Lower leg skin (tissue), 4 donors: ENCODE measurements around the gene RAPGEF5. TPM values are rescaled to one million over a fixed set of nuclear protein-coding genes. Genes with fewer than 3 reads are reported as not detected.

Experiments
- DNase-seq, 2 donors: peaks; one replicate each; pipeline ENCODE4 v3.0.0-alpha.2; 2019; ENCODE audit warnings: low spot score in 2 of 2
- H3K4me3 ChIP-seq: fragments of 200-600 bp; sonication (generic); 2 replicates; pipeline ENCODE4 v1.5.1; 2017; ENCODE audit warnings: mild to moderate bottlenecking, low read depth; ENCODE audit not compliant: poor library complexity, severe bottlenecking
- CTCF ChIP-seq, 3 donors: fragments of 450-650 bp; IDR thresholded peaks; one replicate each; pipeline ENCODE4 v1.5.1; 2016; ENCODE audit warnings: antibody characterized with exemption in 3 of 3, mild to moderate bottlenecking in 3 of 3, moderate library complexity in 2 of 3
- POLR2A ChIP-seq, 2 donors: fragments of 450-650 bp; IDR thresholded peaks; one replicate each; pipeline ENCODE4 v1.6.1; 2016 to 2017; ENCODE audit warnings: antibody characterized with exemption in 2 of 2, mild to moderate bottlenecking in 1 of 2, moderate library complexity in 1 of 2
- WGBS, 2 donors: methylation state at CpG; one replicate each; pipeline ENCODE4 v1.1.5; 2018; 5-methylcytosine and 5-hydroxymethylcytosine counted together
- intact Hi-C: fragments of 100-400 bp; cut with DNase I; formaldehyde crosslinking; loops from one replicate; pipeline ENCODE4 v1.15.0; 2023; ENCODE audit warnings: low total_unique reads
- total RNA-seq, 4 donors: library from RNA; depleted of rRNA; stranded (reverse); fragments of >200 nt; gene quantifications; one replicate each; pipeline ENCODE4 v1.1.0, GENCODE V29; 2016

Gene RAPGEF5
- total RNA-seq, 4 donors from 2014 or later, result 19.4 to 47.7 (median 25.2) TPM

- TF ChIP-seq POLR2A (IDR thresholded peaks at IDR 0.05) (no peak), CTCF (IDR thresholded peaks at IDR 0.05) (no peak)
- H3K4me3 ChIP-seq, result no peak overlapping the region
- DNase-seq, result no peak
- 88 to 91% methylated on average over 2 of the region's 2 CpGs for WGBS, 2 donors
- intact Hi-C loops, result no loop called here
Observed at GRCh38 chr7:22241805-22242390, 115.1 kb downstream of the RAPGEF5 start.

DNA sequence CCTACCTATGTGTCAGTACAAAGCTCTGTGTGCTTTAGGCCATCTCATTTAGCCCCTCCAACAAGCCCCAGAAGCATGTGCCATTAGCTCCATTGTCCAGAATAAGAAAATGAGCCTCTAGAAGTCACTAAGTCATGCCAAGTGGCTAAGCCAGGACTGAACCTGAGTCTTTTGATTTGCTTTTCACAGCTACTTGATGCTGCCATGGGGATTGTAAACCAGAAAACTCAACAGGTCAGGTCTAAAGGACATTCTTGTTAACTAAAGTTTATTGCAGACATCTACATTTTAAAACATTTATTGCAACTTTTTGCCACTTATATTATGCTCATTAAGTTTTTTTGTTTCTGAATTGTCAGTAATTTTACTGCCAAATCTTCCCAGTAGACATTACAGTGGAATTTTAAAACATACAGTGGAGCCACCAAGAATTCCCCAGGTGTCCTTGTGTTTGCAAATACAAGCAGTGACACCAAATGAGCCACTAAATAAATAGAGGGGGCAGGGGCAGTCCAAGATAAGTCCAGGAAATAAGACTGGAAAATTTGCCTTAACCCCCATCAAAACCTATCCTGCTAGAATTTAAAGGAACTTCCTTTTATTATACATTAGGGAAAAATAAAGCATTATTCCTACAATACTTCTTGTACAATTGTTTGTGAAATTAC lies 115.9 kb downstream of the RAPGEF5 start:
- DNase-seq, result no peak
- intact Hi-C loops, result no loop called here
- no peak for TF ChIP-seq CTCF (IDR thresholded peaks at IDR 0.05)
- no peak for TF ChIP-seq POLR2A (IDR thresholded peaks at IDR 0.05)
- H3K4me3 ChIP-seq, result no peak overlapping the region

- intact Hi-C loops, result no loop called here
- DNase-seq, result no peak
- 89 to 95% methylated on average over 3 of the region's 3 CpGs for WGBS, 2 donors
- H3K4me3 ChIP-seq, result no peak overlapping the region
- TF ChIP-seq POLR2A (IDR thresholded peaks at IDR 0.05), result no peak
- TF ChIP-seq CTCF (IDR thresholded peaks at IDR 0.05), result no peak
Observed at GRCh38 chr7:22238354-22239311, 118.3 kb downstream of the RAPGEF5 start.

GRCh38 chr7:22235134-22235533 lies 121.8 kb downstream of the RAPGEF5 start:
- H3K4me3 ChIP-seq, result no peak overlapping the region
- WGBS, 2 donors, result 85 to 86% methylated on average over 2 of the region's 2 CpGs
- intact Hi-C loops, result no loop called here
- no peak for DNase-seq
- TF ChIP-seq POLR2A (IDR thresholded peaks at IDR 0.05) (no peak), CTCF (IDR thresholded peaks at IDR 0.05) (no peak)

DNA sequence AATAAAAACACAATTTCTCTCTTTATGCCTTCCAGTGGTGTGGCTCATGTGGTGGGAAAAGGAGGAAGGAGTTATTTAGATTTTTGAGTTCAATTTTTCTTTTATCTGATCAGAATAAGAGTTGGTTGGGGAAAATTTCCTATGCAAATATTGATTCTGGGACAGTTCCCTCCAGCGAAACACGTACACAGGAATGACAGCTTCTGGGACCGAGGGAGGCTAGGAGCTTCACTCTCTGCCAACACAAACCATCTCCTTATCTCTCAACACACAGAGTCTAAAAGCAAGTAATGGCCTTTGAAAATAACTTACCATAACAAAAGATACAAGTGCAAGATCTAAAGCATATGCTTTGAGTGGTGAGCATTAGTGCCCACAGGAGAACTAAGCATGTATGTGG lies 122.7 kb downstream of the RAPGEF5 start:
- no peak overlapping the region for H3K4me3 ChIP-seq
- WGBS, 2 donors, result 55 to 58% methylated on average over 3 of the region's 3 CpGs
- no peak for DNase-seq
- TF ChIP-seq CTCF (IDR thresholded peaks at IDR 0.05), result no peak
- no peak for TF ChIP-seq POLR2A (IDR thresholded peaks at IDR 0.05)
- intact Hi-C loops, result no loop called here
